MM.1S (cell line): ENCODE measurements around the gene MTMR12.

Experiments used
- DNase-seq: peaks from one replicate; pipeline ENCODE4 v3.0.0-alpha.2; 2015
- H2AFZ ChIP-seq: fragments of 300-600 bp; sonication (generic); 2 replicates; pipeline ENCODE4 v1.6.0; 2016; ENCODE audit warnings: antibody characterized with exemption, low read length
- H3F3A ChIP-seq: fragments of 300-600 bp; sonication (generic); 2 replicates; pipeline ENCODE4 v1.6.1; 2016; ENCODE audit warnings: mild to moderate bottlenecking, antibody characterized with exemption, low read length, moderate library complexity, mixed read lengths; ENCODE audit not compliant: insufficient read depth
- H3K27ac ChIP-seq: fragments of 300-600 bp; sonication (generic); 2 replicates; pipeline ENCODE4 v1.5.1; 2016; ENCODE audit warnings: mild to moderate bottlenecking, low read length
- H3K27me3 ChIP-seq: fragments of 300-600 bp; sonication (generic); replicated peaks from 2 replicates; pipeline ENCODE4 v1.6.0; 2016; ENCODE audit warnings: low read length; ENCODE audit not compliant: insufficient read depth
- H3K36me3 ChIP-seq: fragments of 300-600 bp; sonication (generic); replicated peaks from 2 replicates; pipeline ENCODE4 v1.6.1; 2016; ENCODE audit warnings: mild to moderate bottlenecking, low read length, mixed read lengths; ENCODE audit not compliant: insufficient read depth
- H3K4me1 ChIP-seq: fragments of 300-600 bp; sonication (generic); 2 replicates; pipeline ENCODE4 v1.6.1; 2016; ENCODE audit warnings: low read length, mixed read lengths
- H3K4me2 ChIP-seq: fragments of 300-600 bp; sonication (generic); 2 replicates; pipeline ENCODE4 v1.6.0; 2016; ENCODE audit warnings: low read depth, low read length
- H3K4me3 ChIP-seq: fragments of 300-600 bp; sonication (generic); 2 replicates; pipeline ENCODE4 v1.5.1; 2016; ENCODE audit warnings: low read length, mixed read lengths
- H3K79me2 ChIP-seq: fragments of 300-600 bp; sonication (generic); 2 replicates; pipeline ENCODE4 v1.6.1; 2016; ENCODE audit warnings: mixed run types, low read length, mixed read lengths
- H3K9ac ChIP-seq: fragments of 300-600 bp; sonication (generic); 2 replicates; pipeline ENCODE4 v1.6.1; 2016; ENCODE audit warnings: low read length, mixed read lengths
- H3K9me2 ChIP-seq: fragments of 300-600 bp; sonication (generic); replicated peaks from 2 replicates; pipeline ENCODE4 v1.6.1; 2016; ENCODE audit warnings: mild to moderate bottlenecking, low read length, mixed read lengths; ENCODE audit not compliant: insufficient read depth
- H3K9me3 ChIP-seq: fragments of 300-600 bp; sonication (generic); replicated peaks from 2 replicates; pipeline ENCODE4 v1.6.1; 2016; ENCODE audit warnings: mild to moderate bottlenecking, low read length, mixed read lengths; ENCODE audit not compliant: insufficient read depth
- H4K20me1 ChIP-seq: fragments of 300-600 bp; sonication (generic); 2 replicates; pipeline ENCODE4 v1.6.1; 2016; ENCODE audit warnings: mild to moderate bottlenecking, low read length, moderate library complexity, mixed read lengths; ENCODE audit not compliant: insufficient read depth
- CTCF ChIP-seq: fragments of 300-600 bp; sonication (generic); IDR thresholded peaks from 2 replicates; pipeline ENCODE4 v1.5.1; 2016; ENCODE audit warnings: antibody characterized with exemption, low read length, mixed read lengths
- EZH2 ChIP-seq: fragments of 300-600 bp; sonication (generic); optimal IDR thresholded peaks from 2 replicates; pipeline ENCODE3; 2017; ENCODE audit warnings: low read depth, mild to moderate bottlenecking, antibody characterized with exemption, low read length, mixed read lengths
- EZH2phosphoT487 ChIP-seq: fragments of 300-600 bp; sonication (generic); IDR thresholded peaks from 2 replicates; pipeline ENCODE4 v1.6.1; 2018; ENCODE audit warnings: antibody characterized with exemption, low read length

MTMR12 gene

GRCh38 chr5:32270178-32270577, 42.6 kb downstream of the MTMR12 start:
- Histone ChIP-seq H2AFZ (no peak overlapping the region), H3K36me3 (peaks cover 11% of the 10 kb centered on the region; the same call in 1 of the 2 replicates), H3K27ac (no peak overlapping the region), H3K9ac (no peak overlapping the region), H3K4me1 (no peaks in the 10 kb centered on the region), H3K9me2 (no peaks in the 10 kb centered on the region), H3K4me3 (no peak overlapping the region), H3K9me3 (no peaks in the 10 kb centered on the region), H3K4me2 (no peak overlapping the region), H4K20me1 (no peaks in the 10 kb centered on the region), H3K27me3 (no peaks in the 10 kb centered on the region), H3K79me2 (peaks cover 33% of the 10 kb centered on the region), H3F3A (no peaks in the 10 kb centered on the region)
- TF ChIP-seq EZH2phosphoT487 (no peak), EZH2 (no peak), CTCF (no peak)
- DNase-seq = no peak

GRCh38 chr5:32265902-32266301, 46.8 kb downstream of the MTMR12 start:
- H2AFZ ChIP-seq = no peak overlapping the region
- no peak for TF ChIP-seq EZH2
- TF ChIP-seq CTCF = no peak
- TF ChIP-seq EZH2phosphoT487 = no peak
- no peak overlapping the region for H3K4me2 ChIP-seq
- no peaks in the 10 kb centered on the region for H4K20me1 ChIP-seq
- peaks cover 5% of the 10 kb centered on the region for H3K4me1 ChIP-seq
- no peaks in the 10 kb centered on the region for H3K9me2 ChIP-seq
- H3K27ac ChIP-seq = no peak overlapping the region
- 0 out of 2 replicates have a peak, but pooled peaks cover 3% of the 10 kb centered on the region for H3K79me2 ChIP-seq
- H3K9me3 ChIP-seq = no peaks in the 10 kb centered on the region
- DNase-seq = no peak
- H3K36me3 ChIP-seq = peaks cover 21% of the 10 kb centered on the region; the same call in 1 of the 2 replicates
- no peaks in the 10 kb centered on the region for H3F3A ChIP-seq
- no peak overlapping the region for H3K4me3 ChIP-seq
- H3K27me3 ChIP-seq = no peaks in the 10 kb centered on the region
- no peak overlapping the region for H3K9ac ChIP-seq

- H3F3A ChIP-seq = no peaks in the 10 kb centered on the region
- no peak overlapping the region for H3K9ac ChIP-seq
- no peaks in the 10 kb centered on the region for H4K20me1 ChIP-seq
- H3K4me2 ChIP-seq = no peak overlapping the region
- no peaks in the 10 kb centered on the region for H3K9me3 ChIP-seq
- H3K4me1 ChIP-seq = peaks cover 5% of the 10 kb centered on the region
- peaks cover 16% of the 10 kb centered on the region; the same call in 1 of the 2 replicates for H3K36me3 ChIP-seq
- no peaks in the 10 kb centered on the region for H3K79me2 ChIP-seq
- no peak for DNase-seq
- no peak overlapping the region for H3K4me3 ChIP-seq
- no peaks in the 10 kb centered on the region for H3K9me2 ChIP-seq
- no peak overlapping the region for H3K27ac ChIP-seq
- no peak overlapping the region for H2AFZ ChIP-seq
- no peak for TF ChIP-seq EZH2phosphoT487
- no peak for TF ChIP-seq CTCF
- TF ChIP-seq EZH2 = no peak
- H3K27me3 ChIP-seq = no peaks in the 10 kb centered on the region
Observed at GRCh38 chr5:32264957-32265572, 47.7 kb downstream of the MTMR12 start.
